ENCODE results near the gene FGFRL1.

FGFRL1 gene

DNA sequence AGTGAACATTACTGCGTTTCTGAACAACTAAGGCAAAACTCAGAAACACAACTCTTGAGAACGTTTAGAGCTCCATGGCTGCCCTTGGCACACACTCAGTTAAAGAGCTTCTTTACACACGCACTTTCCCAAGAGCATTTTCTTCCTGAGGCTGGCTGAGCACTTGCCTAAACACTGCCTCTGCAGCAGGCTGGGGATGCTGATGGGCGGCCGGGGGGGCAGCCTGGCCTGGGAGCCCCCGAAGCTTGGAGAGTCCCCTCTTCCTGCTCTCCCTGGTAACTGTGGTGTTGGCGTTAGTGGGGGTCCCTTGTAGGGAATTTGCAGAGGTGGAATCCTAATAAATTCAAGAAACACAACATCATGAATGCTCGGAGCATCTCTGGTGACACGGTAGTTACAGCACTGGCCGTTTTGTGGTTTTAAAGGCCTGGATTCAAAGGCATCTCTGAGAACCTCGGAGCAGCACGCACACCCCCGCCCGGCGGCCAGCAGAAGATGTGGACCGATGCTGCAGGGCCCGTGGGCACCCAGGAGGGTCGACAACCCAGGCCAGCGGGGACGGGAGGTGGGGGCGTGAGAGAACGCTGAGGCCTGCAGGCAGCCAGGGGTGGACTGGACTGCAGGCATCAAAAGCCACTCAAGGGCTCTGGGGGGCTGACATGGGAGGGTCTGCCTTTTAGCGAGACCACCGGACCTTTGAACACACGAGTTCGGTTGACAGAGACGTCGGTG is 45.4 kb downstream of the FGFRL1 start:
- TF ChIP-seq, protein P1, sequence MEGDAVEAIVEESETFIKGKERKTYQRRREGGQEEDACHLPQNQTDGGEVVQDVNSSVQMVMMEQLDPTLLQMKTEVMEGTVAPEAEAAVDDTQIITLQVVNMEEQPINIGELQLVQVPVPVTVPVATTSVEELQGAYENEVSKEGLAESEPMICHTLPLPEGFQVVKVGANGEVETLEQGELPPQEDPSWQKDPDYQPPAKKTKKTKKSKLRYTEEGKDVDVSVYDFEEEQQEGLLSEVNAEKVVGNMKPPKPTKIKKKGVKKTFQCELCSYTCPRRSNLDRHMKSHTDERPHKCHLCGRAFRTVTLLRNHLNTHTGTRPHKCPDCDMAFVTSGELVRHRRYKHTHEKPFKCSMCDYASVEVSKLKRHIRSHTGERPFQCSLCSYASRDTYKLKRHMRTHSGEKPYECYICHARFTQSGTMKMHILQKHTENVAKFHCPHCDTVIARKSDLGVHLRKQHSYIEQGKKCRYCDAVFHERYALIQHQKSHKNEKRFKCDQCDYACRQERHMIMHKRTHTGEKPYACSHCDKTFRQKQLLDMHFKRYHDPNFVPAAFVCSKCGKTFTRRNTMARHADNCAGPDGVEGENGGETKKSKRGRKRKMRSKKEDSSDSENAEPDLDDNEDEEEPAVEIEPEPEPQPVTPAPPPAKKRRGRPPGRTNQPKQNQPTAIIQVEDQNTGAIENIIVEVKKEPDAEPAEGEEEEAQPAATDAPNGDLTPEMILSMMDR (IDR thresholded peaks at IDR 0.05; ENCODE audit: low read depth, low read length, missing control alignments) = no peak
- Histone ChIP-seq H3K27ac (no peak overlapping the region), H3K4me3 (ENCODE audit: low read depth, low read length) (no peak overlapping the region), H3K27me3 (replicated peaks) (peaks cover 51% of the 10 kb centered on the region), H3K36me3 (replicated peaks) (no peaks in the 10 kb centered on the region)
- DNase-seq = no peak
- in situ Hi-C loops (cut with HindIII; ENCODE audit: low pct_ligation_motif_present, low sequenced_read_pairs) = loop anchor here (10.0 kb wide), 1 partner anchor 58 kb away; the partner anchor contains the start of gene RNF212

DNA sequence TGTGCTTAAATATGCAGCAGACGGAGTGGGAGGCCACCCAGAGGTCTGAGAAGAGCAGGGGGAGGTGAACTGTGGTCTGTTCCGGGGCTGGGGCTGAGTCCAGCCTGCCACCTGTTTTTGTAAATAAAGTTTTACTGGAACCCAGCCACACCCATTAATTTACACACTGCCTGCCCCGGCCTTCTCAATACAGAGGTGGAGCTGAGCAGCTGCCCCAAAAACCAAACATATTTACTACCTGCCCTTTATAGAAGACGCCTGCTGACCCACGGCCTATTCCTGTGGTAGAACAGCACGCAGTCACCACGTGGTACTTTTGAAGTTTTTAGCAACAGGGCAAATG is 45.9 kb downstream of the FGFRL1 start:
- H3K27me3 ChIP-seq (replicated peaks) = peaks cover 54% of the 10 kb centered on the region
- in situ Hi-C loops (cut with HindIII; ENCODE audit: low pct_ligation_motif_present, low sequenced_read_pairs) = loop anchor here (10.0 kb wide), 1 partner anchor 57 kb away; the partner anchor contains the start of gene RNF212
- H3K36me3 ChIP-seq (replicated peaks) = no peaks in the 10 kb centered on the region
- TF ChIP-seq, protein P1 (IDR thresholded peaks at IDR 0.05; ENCODE audit: low read depth, low read length, missing control alignments) = no peak
- H3K4me3 ChIP-seq (ENCODE audit: low read depth, low read length) = no peak overlapping the region
- DNase-seq = no peak
- no peak overlapping the region for H3K27ac ChIP-seq

DNA sequence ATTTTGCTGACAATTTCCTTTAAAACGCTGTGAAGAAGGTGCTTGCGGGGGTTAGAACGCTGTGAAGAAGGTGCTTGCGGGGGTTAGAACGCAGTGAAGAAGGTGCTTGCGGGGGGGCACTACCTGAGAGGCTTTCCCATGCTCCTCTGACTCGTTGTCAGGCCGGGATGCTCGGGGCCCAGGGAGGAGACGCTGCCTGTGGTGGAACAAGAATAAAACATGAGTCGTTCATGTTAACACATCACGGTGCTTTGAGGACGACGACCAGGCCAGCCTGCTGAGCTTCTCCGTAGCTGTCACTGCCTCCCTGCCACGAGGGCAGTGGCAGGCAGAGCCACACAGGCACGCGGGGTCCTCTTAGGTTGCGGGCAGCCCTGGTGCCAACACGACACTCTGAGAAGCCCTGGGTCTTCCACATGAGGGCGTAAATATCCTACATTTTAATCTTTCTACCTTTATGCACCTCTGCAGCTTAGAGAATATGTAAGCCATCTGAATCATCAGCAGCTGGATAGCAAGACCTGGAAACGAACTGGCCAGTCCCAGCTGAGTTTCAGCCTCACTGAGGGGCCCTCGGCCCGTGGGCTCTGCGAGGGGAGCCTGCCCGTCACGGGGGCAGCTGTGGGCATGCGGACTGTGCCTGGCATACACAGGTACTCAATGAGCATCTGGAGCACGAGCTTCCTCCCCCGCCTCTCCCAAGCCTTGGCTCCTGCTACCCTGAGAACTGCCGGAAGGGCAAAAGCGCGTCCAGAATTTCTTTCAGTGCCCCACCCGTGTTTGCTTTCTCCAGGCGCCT is 47.0 kb downstream of the FGFRL1 start:
- TF ChIP-seq, protein P1 (IDR thresholded peaks at IDR 0.05; ENCODE audit: low read depth, low read length, missing control alignments) = no peak
- in situ Hi-C loops (cut with HindIII; ENCODE audit: low pct_ligation_motif_present, low sequenced_read_pairs) = loop anchor here (10.0 kb wide), 1 partner anchor 56 kb away; the partner anchor contains the start of gene RNF212
- Histone ChIP-seq H3K27me3 (replicated peaks) (peaks cover 47% of the 10 kb centered on the region), H3K36me3 (replicated peaks) (no peaks in the 10 kb centered on the region), H3K4me3 (ENCODE audit: low read depth, low read length) (no peak overlapping the region), H3K27ac (no peak overlapping the region)
- no peak for DNase-seq

DNA sequence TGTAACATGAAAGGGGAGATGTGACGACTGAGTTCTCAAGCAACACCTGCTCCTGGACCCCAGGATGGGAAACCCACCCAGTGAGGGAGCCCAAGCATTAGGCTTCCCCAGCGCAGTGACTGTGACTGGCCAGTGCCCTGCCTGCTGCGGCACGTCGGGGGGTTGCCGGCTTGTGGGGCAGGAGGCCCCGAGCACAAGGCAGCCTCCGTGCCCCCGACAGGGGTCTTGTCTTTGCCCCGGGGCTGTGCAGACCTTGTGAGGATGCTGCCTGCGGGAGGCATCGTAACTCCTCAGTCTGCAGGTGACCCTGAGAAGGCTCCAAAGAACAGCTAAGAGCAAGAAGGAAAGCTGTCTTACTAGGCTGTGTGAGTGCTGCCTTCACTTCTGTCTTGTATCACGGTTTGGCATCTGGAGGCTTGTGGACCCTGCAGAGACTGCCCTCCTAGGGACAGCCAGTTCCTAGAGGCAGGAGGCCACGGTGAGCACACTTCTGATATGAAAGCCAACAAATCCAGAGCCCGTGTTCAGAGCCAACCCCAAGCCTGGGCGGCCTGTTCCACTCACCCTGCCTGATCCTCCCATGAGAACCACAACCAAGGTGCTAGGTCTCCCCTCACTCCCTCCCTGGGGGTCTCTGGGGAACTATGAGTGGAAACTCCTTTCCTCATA is 47.7 kb downstream of the FGFRL1 start:
- no peak for DNase-seq
- H3K4me3 ChIP-seq (ENCODE audit: low read depth, low read length) = no peak overlapping the region
- in situ Hi-C loops (cut with HindIII; ENCODE audit: low pct_ligation_motif_present, low sequenced_read_pairs) = loop anchor here (10.0 kb wide), 1 partner anchor 56 kb away; the partner anchor contains the start of gene RNF212
- peaks cover 47% of the 10 kb centered on the region for H3K27me3 ChIP-seq (replicated peaks)
- no peaks in the 10 kb centered on the region for H3K36me3 ChIP-seq (replicated peaks)
- TF ChIP-seq, protein P1 (IDR thresholded peaks at IDR 0.05; ENCODE audit: low read depth, low read length, missing control alignments) = no peak
- H3K27ac ChIP-seq = no peak overlapping the region

DNA sequence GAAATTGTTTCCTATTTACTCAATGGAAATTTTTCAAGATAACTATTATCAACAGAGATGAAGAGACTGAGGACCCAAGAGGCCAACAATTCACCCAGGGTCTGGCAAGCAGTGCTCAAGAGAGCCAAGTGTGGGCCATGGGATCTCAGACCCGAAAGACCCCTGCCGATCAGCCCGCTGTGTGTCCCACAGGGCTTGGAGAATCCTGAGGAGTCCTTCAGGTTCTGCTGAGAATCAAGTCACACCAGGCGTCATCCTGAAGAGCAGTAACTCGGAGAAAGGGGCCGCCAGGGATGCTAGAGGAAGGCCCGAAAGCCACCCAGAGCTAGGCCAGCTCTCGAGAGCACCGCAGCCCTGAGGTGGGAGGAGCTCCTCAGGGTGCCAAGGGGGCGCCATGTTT is 48.7 kb downstream of the FGFRL1 start:
- H3K27me3 ChIP-seq (replicated peaks) = peaks cover 47% of the 10 kb centered on the region
- no peaks in the 10 kb centered on the region for H3K36me3 ChIP-seq (replicated peaks)
- no peak for DNase-seq
- no peak overlapping the region for H3K27ac ChIP-seq
- no peak overlapping the region for H3K4me3 ChIP-seq (ENCODE audit: low read depth, low read length)
- TF ChIP-seq, protein P1 (IDR thresholded peaks at IDR 0.05; ENCODE audit: low read depth, low read length, missing control alignments) = no peak
- in situ Hi-C loops (cut with HindIII; ENCODE audit: low pct_ligation_motif_present, low sequenced_read_pairs) = no loop called here

All from brain microvascular endothelial cell (primary cell).